NOMO-1 treated with DMSO at 0.1 percent for 48 hours (cell line): ENCODE measurements around the gene SMAD7.
"Not testable (repeated sequence)": the region's sequence is repeated elsewhere in the genome, so short reads cannot be mapped to it uniquely, and the experiment has no call there.

Source experiments
- DNase-seq: peaks from one replicate; lab custom pipeline; 2025; ENCODE audit not compliant: unreplicated experiment; lab: John Stamatoyannopoulos, UW

The SMAD7 gene

GRCh38 chr18:48885266-48885923 is 65.4 kb downstream of the SMAD7 start:
- no peak for DNase-seq

- DNase-seq, result no peak
Observed at GRCh38 chr18:48884771-48885170, 66.0 kb downstream of the SMAD7 start.

DNA sequence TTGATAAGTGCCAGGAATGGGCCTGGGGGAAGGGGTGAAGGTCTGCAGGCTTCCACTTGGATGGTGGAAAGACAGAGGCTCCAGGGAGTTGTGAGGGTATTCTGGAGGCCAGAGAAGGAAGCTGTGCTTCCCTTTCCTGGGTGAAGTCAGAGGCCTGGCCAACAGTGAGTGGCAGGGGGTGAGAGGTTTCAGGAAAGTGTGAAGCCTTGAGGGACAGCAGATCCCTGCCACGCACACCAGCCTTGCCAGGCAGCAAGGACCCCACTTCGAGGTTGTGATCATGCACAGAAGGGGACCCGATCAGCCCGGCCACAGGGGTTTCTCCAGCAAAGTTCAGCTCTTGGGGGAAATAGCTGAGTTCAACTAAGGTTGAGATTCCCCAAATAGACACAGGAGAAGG is 66.5 kb downstream of the SMAD7 start:
- no peak for DNase-seq

GRCh38 chr18:48882379-48882778 is 68.4 kb downstream of the SMAD7 start:
- no peak for DNase-seq

- no peak for DNase-seq
Observed at GRCh38 chr18:48880931-48881330, 69.8 kb downstream of the SMAD7 start.

GRCh38 chr18:48879008-48879431 is 71.7 kb downstream of the SMAD7 start:
- no peak for DNase-seq

DNA sequence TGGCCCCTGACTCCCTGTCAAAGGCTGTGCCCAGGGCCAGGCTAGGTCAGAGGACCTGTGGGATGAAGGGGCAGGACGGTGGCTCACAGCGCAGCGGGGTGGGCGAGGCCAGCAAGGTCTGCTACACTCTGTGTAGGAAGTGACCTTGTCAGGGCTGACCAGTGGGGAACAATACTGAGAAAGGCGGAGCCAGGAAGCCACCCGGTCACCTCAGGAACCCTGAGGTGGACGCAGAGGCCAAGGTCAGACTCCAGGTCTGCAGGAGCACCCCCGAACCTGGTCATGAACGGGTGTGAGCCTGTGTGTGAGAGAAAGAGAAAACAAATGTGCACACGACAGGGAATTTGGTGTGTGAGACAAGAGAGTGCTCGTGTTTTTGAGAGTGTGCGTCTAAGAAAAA is 72.3 kb downstream of the SMAD7 start:
- no peak for DNase-seq

DNA sequence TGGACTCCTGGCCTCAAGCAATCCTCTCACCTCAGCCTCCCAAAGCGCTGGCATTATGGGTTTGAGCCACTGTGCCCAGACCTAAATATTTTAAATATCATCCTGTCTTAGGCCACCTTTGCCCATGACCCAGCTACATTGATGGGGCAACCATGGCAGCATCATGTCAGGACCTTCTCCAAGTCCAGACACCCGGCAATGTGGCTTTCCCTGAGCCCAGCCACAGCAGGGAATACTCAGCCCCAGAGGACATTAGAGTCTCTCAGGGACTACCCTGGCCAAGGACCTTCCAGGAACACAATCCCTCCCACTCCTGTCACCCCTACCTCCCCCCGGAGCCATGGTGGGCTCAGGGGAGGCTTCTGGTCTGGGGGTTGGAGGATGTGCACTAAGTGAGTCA is 72.8 kb downstream of the SMAD7 start:
- no peak for DNase-seq

DNA sequence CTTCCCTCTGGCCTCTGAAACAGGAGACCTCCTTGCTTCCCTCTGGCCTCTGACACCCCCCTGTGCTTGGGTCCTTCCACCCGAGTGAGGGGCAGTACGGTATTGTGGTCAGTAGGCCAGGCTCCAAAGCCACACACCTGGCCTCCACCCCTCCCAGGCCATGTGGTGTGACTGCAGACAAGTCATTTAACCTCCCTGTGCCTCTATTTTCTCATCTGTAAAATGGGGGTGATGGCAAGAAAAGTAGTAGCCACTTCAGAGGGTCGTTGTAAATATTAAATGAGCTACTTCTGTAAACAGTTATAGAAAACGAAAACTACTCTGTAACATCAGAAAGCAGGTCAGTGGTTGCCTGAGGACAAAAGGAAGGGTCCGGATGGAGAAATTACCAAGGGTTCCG is 74.2 kb downstream of the SMAD7 start:
- no peak for DNase-seq

GRCh38 chr18:48875942-48876511 is 74.7 kb downstream of the SMAD7 start:
- peak; percentile 30 for DNase-seq

- DNase-seq, result no peak
Observed at GRCh38 chr18:48875314-48875941, 75.3 kb downstream of the SMAD7 start.

DNA sequence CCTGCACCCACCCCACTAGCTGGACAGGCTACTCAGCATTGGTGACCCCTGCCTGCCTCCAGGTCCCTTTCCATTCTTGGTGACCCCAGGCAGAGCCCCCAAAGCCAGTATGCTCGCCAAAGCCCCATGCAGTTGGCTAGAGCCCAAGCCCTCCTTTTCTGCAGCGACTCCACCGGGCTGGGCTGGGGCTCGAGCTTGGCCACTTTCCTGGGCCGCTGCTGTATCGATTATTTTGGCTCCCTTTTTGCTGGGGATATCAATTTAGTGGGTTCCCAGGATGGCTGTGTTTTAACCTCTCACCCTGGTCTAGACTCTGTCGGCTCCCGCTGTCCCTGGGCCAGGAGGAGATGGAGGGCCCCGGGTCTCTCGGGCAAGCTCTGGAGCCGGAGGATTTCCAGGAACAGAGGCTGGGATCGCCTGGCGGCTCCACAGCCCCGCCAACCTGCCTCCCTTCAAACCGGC is 76.0 kb downstream of the SMAD7 start:
- no peak for DNase-seq

- no peak for DNase-seq
Observed at GRCh38 chr18:48874233-48874632, 76.5 kb downstream of the SMAD7 start.

DNA sequence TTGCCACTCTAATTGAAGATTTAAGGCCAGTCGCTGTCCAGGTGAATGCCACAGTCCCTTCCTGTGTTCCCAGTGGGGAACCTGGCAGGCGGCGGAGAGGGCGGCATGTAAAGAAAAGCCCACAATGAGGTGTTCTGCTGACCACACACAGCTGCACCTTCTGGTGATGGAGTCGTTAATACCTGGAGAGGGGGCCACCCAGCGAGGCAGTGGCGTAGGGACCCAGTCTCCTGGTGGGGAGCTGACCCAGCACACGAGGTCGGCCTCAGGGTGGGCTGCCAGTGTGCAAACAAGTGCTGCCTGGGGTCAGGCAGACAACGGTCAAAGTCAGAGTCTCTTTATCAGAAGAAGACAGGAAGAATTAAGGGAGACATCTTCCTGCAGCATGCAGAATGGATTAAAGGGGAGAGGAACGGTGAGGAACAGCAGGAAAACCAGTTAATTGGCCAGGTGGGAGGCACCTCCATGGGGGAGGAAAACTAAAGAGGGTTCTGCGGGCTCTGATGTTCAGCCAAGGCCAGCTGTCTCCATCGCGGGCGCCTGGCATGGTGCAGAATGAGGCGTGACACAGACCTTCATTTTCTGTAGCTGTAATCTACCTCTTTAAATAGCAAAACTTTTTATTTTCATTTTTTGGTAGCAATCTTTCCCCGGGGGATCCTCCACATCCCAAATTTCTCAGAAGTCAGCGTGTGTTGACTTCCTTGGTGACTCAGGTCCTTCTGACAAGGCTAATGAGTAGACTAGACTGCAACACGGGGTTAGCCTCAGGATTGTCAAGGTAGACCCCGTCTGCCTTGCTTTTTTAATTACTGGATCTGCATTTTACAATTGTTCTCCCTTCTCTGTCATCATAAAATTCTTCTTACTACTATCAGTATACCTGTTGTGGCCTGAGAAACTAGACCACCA is 78.3 kb downstream of the SMAD7 start:
- no peak for DNase-seq

- no peak for DNase-seq
Observed at GRCh38 chr18:48871391-48872166, 79.2 kb downstream of the SMAD7 start.

- DNase-seq, result not testable (repeated sequence)
Observed at GRCh38 chr18:48870926-48871325, 79.8 kb downstream of the SMAD7 start.
